CD4-positive, CD25-positive, alpha-beta regulatory T cell (primary cell): ENCODE results near the gene C1orf159. TPM values are rescaled to one million over a fixed set of nuclear protein-coding genes. Genes with fewer than 3 reads are reported as not detected.
A peak's percentile ranks its signal among the peaks of the same experiment; 100 is the strongest.
"Not testable (repeated sequence)": the region's sequence is repeated elsewhere in the genome, so short reads cannot be mapped to it uniquely, and the experiment has no call there.

ENCODE experiments used
- ATAC-seq, 2 donors: fragments of 150-1000 bp; cut with Tn5 transposase; one replicate each; pipeline ENCODE4 v1.10.0; 2021; ENCODE audit warnings: low read depth in 2 of 2, moderate number of reproducible peaks in 2 of 2, moderate library complexity in 1 of 2
- DNase-seq, 3 donors: peaks; one replicate each; pipeline versions ENCODE4 v3.0.0 to v3.0.0-alpha.2; 2012 to 2022; ENCODE audit warnings: mixed read lengths in 1 of 3
- H3K27ac ChIP-seq: one replicate; pipeline ENCODE4 v1.7.0; 2013; ENCODE audit warnings: mild to moderate bottlenecking, low read length; ENCODE audit not compliant: insufficient read depth, poor library complexity, severe bottlenecking
- H3K27me3 ChIP-seq: one replicate; pipeline ENCODE4 v1.7.0; 2013; ENCODE audit warnings: low read length; ENCODE audit not compliant: control insufficient read depth, insufficient read depth
- H3K36me3 ChIP-seq: one replicate; pipeline ENCODE4 v1.7.0; 2013; ENCODE audit warnings: mild to moderate bottlenecking, low read length, moderate library complexity; ENCODE audit not compliant: control insufficient read depth, insufficient read depth
- H3K4me1 ChIP-seq: 2 replicates; pipeline ENCODE4 v1.7.0; 2013; ENCODE audit warnings: mild to moderate bottlenecking, low read length; ENCODE audit not compliant: insufficient read depth, control insufficient read depth, poor library complexity, severe bottlenecking
- H3K4me3 ChIP-seq: one replicate; pipeline ENCODE4 v1.7.0; 2013; ENCODE audit warnings: low read depth, mild to moderate bottlenecking, low read length, moderate library complexity
- H3K9me3 ChIP-seq, 2 experiments: 1 replicate in 1 of 2; 2 replicates in 1 of 2; pipeline ENCODE4 v1.7.0; 2013; ENCODE audit warnings: low read length in 2 of 2, mild to moderate bottlenecking in 1 of 2, moderate library complexity in 1 of 2; ENCODE audit not compliant: control insufficient read depth in 2 of 2
- H3K27ac Mint-ChIP-seq, 3 donors: one replicate each; pipeline ENCODE4 v1.8.0; 2020 to 2022; ENCODE audit warnings: mild to moderate bottlenecking in 3 of 3, mixed read lengths in 3 of 3, moderate library complexity in 2 of 3
- H3K27me3 Mint-ChIP-seq: one replicate; pipeline ENCODE4 v1.8.0; 2022; ENCODE audit warnings: mild to moderate bottlenecking, mixed read lengths
- H3K36me3 Mint-ChIP-seq: one replicate; pipeline ENCODE4 v1.8.0; 2020; ENCODE audit warnings: mixed read lengths
- H3K4me1 Mint-ChIP-seq, 4 donors: one replicate each; pipeline ENCODE4 v1.8.0; 2020 to 2022; ENCODE audit warnings: mixed read lengths in 4 of 4, mild to moderate bottlenecking in 1 of 4
- H3K4me3 Mint-ChIP-seq, 4 donors: one replicate each; pipeline ENCODE4 v1.8.0; 2020 to 2022; ENCODE audit warnings: mild to moderate bottlenecking in 4 of 4, mixed read lengths in 4 of 4, moderate library complexity in 3 of 4
- H3K9me3 Mint-ChIP-seq, 7 donors: one replicate each; pipeline ENCODE4 v1.8.0; 2020 to 2022; ENCODE audit warnings: mixed read lengths in 7 of 7, mild to moderate bottlenecking in 3 of 7, moderate library complexity in 2 of 7
- polyA plus RNA-seq, 4 donors: library from polyadenylated mRNA; unstranded; fragments of 300-500 nt; fragmentation: Illumina TruSeq; gene quantifications; one replicate each; pipeline ENCODE4 v1.2.3, GENCODE V29; 2021
- total RNA-seq: library from RNA; stranded (reverse); gene quantifications from one replicate; pipeline ENCODE4 v1.2.3, GENCODE V29; 2022

C1orf159 gene
- total and polyA plus RNA-seq, 5 donors from 2014 or later: 3.0 to 20.0 (median 4.9) TPM

DNA sequence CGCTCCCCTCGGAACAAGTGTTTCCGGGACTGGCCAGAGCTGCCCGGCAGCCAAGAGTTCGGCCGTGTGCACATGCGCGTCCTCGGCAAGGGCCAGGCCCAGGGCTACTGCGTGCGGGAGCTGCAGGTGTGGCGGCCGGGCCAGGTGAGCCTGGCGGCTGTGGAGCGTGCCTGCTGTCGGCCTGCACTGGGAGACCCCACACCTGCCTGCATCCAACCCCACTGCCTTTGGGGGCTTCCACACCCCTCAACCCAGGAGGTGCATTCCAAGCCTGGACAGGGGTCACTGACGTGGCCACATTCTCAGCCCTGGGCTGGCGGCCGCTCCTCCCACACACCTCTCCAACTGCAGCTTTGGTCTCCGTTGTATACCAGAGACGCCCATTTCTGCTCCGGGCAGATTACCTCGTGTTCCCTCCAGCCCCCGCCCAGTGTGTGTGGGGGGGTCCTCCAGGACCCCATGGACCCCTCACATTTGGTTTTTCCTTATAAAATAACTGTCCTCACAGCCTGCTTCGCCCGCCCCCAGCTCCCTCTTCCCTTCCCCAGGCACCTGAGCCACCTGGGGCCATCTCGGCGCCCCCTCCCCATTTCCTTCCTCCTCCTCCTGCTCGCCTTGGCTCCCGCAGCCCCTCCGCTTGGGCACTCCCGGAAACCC is 47.9 kb downstream of the C1orf159 start:
- H3K4me3 ChIP-seq: no peak overlapping the region
- no peaks in the 10 kb centered on the region for H3K27me3 ChIP-seq
- H3K4me3 Mint-ChIP-seq: peak overlapping the region; percentile 7 to 87 (median 38)
- peak overlapping the region; percentile 88 for H3K27ac ChIP-seq
- H3K27ac Mint-ChIP-seq: peak overlapping the region in 1 of 3 donors; percentile 51
- H3K27me3 Mint-ChIP-seq: peaks cover 10% of the 10 kb centered on the region
- H3K9me3 ChIP-seq: no peaks in the 10 kb centered on the region
- ATAC-seq (no peak), DNase-seq (no peak)
- no peaks in the 10 kb centered on the region for H3K36me3 Mint-ChIP-seq
- H3K9me3 Mint-ChIP-seq: no peaks in the 10 kb centered on the region
- H3K4me1 ChIP-seq: peaks cover 31% of the 10 kb centered on the region
- peaks cover 0 to 14% (median 2%) of the 10 kb centered on the region in 4 donors for H3K4me1 Mint-ChIP-seq
- no peaks in the 10 kb centered on the region for H3K36me3 ChIP-seq

DNA sequence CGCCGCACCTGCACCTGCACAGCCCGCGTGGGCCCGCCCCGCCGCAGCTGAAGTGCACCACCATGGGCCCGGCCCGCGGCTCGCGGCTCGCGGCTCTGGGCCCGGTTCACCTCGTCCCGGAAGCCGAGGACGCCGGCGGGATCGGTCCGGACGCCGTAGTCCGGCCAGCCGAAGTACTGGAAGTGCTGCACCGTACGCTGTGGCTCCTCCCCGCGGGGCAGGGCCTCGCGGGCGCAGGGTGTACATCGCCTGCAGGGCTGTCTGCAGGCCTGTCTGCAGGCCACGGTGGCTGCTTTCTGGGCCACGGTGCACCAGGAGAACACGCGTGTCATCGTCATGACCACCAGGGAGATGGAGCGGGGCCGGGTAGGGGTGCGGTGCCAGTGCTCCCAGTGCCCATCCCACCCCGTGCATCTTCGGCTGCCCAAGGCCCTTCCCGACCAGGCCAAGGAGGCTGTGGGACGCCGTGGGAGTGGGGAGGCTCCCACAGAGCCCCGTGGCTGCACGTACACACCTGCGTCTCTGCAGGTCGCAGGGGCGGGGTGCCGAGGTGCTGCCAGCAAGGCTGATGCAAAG is 48.5 kb downstream of the C1orf159 start:
- Histone ChIP-seq H3K9me3 (no peaks in the 10 kb centered on the region), H3K27ac (no peak overlapping the region), H3K36me3 (no peaks in the 10 kb centered on the region), H3K4me3 (no peak overlapping the region), H3K27me3 (no peaks in the 10 kb centered on the region), H3K4me1 (peaks cover 31% of the 10 kb centered on the region)
- peaks cover 6% of the 10 kb centered on the region for H3K27me3 Mint-ChIP-seq
- peaks cover 0 to 14% (median 2%) of the 10 kb centered on the region in 4 donors for H3K4me1 Mint-ChIP-seq
- DNase-seq (no peak), ATAC-seq (no peak)
- no peak overlapping the region for H3K27ac Mint-ChIP-seq
- no peaks in the 10 kb centered on the region for H3K36me3 Mint-ChIP-seq
- peak overlapping the region in 1 of 4 donors; percentile 57 for H3K4me3 Mint-ChIP-seq
- H3K9me3 Mint-ChIP-seq: no peaks in the 10 kb centered on the region

DNA sequence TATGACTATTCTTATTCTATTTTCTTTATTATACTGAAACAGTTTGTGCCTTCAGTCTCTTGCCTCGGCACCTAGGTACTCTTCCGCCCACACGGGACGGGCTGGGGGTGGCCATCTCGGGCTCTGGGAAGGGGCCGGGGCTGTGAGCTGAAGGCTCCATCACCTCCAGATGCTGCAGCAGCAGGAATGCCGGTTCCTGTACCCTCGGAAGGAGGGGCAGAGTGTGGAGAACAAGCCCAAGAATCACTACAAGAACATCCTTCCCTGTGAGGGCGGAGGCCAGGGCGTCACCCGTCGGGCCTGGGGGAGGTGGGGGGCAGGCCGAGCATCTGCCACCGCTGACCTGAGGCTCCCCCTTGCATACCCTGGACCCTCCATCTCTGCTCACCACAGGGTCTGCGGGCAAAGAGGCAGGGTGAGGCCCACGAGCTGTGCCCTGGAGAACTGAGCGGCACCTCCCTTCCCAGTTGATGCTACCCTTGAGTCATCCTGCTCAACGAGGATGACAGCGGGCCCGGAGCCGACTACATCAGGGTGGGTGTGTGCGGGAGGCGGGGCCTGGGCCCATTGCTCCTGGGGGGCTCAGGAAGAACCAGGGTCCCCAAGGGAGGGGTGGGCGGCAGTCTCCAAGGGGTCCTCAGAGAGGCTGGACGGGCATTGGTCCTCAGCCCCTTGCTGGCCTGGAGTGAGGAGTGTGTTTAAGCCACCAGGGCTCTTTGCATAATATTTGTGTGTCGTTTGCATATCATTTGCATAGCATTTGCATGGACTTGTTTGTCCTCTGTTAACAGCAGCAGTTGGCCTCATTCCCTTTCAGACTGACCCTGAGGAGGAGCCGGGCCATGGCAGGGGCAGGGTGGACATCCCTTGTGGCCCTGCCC is 49.2 kb downstream of the C1orf159 start:
- no peak for DNase-seq

DNA sequence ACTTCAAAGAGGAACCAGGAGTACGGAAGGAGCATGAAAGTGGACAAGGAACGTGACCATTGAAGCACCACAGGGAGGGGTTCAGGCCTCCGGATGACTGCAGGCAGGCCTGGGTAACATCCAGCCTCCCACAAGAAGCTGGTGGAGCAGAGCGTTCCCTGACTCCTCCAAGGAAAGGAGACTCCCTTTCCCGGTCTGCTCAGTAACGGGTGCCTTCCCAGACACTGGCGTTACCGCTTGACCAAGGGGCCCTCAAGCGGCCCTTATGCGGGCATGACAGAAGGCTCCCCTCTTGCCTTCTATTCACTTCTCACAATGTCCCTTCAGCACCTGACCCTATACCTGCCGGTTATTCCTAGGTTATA is 50.0 kb downstream of the C1orf159 start:
- not testable (repeated sequence) for ATAC-seq, H3K27ac ChIP-seq, H3K4me3 ChIP-seq, H3K9me3 ChIP-seq, H3K36me3 ChIP-seq, H3K36me3 Mint-ChIP-seq, H3K9me3 Mint-ChIP-seq, H3K27me3 ChIP-seq, DNase-seq
- H3K4me1 ChIP-seq: peaks cover 34% of the 10 kb centered on the region
- Mint-ChIP-seq H3K4me1 (peaks cover 0 to 14% (median 2%) of the 10 kb centered on the region in 4 donors), H3K27ac (peak overlapping the region in 2 of 3 donors; percentile 18 to 82), H3K4me3 (peak overlapping the region in 1 of 4 donors; percentile 6), H3K27me3 (peaks cover 11% of the 10 kb centered on the region)

More for the DNA sequence above, 49.2 kb downstream of the C1orf159 start:
- Histone ChIP-seq H3K36me3 (no peaks in the 10 kb centered on the region), H3K27me3 (no peaks in the 10 kb centered on the region), H3K9me3 (no peaks in the 10 kb centered on the region), H3K27ac (no peak overlapping the region), H3K4me3 (no peak overlapping the region), H3K4me1 (peaks cover 34% of the 10 kb centered on the region)
- Mint-ChIP-seq H3K27me3 (peaks cover 7% of the 10 kb centered on the region), H3K4me1 (peaks cover 0 to 14% (median 2%) of the 10 kb centered on the region in 4 donors), H3K4me3 (peak overlapping the region in 2 of 4 donors; percentile 53 to 57), H3K27ac (no peak overlapping the region), H3K36me3 (no peaks in the 10 kb centered on the region), H3K9me3 (no peaks in the 10 kb centered on the region)
- no peak for ATAC-seq

DNA sequence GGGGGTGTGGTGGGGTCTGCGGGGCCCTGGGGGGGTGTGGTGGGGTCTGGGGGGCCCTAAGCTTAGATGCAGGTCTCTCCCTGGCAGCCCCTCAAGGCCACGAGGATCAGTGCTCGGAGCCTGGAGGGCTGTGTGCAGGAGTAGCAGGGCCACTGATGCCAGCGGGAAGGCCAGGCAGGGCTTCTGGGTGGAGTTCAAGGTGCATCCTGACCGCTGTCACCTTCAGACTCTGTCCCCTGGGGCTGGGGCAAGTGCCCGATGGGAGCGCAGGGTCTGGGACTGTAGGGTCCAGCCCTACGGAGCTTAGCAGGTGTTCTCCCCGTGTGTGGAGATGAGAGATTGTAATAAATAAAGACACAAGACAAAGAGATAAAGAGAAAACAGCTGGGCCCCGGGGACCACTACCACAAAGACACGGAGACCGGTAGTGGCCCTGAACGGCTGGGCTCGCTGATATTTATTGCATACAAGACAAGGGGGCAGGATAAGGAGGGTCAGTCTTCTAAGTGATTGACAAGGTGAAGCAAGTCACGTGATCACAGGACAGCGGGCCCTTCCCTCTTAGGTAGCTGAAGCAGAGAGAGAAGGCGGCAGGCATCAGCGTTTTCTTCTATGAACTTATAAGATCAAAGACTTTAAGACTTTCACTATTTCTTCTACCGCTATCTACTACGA is 50.5 kb downstream of the C1orf159 start:
- Mint-ChIP-seq H3K4me3 (peak overlapping the region in 3 of 4 donors; percentile 0 to 24 (median 6)), H3K9me3 (no peaks in the 10 kb centered on the region), H3K27me3 (peaks cover 11% of the 10 kb centered on the region), H3K4me1 (peaks cover 0 to 14% (median 2%) of the 10 kb centered on the region in 4 donors), H3K36me3 (no peaks in the 10 kb centered on the region), H3K27ac (peak overlapping the region in 2 of 3 donors; percentile 18 to 82)
- no peak for ATAC-seq
- peaks cover 34% of the 10 kb centered on the region for H3K4me1 ChIP-seq
- H3K36me3 ChIP-seq: no peaks in the 10 kb centered on the region
- DNase-seq: peak in 1 of 3 donors; percentile 42
- no peak overlapping the region for H3K27ac ChIP-seq
- H3K9me3 ChIP-seq: no peaks in the 10 kb centered on the region
- H3K4me3 ChIP-seq: no peak overlapping the region
- H3K27me3 ChIP-seq: no peaks in the 10 kb centered on the region

DNA sequence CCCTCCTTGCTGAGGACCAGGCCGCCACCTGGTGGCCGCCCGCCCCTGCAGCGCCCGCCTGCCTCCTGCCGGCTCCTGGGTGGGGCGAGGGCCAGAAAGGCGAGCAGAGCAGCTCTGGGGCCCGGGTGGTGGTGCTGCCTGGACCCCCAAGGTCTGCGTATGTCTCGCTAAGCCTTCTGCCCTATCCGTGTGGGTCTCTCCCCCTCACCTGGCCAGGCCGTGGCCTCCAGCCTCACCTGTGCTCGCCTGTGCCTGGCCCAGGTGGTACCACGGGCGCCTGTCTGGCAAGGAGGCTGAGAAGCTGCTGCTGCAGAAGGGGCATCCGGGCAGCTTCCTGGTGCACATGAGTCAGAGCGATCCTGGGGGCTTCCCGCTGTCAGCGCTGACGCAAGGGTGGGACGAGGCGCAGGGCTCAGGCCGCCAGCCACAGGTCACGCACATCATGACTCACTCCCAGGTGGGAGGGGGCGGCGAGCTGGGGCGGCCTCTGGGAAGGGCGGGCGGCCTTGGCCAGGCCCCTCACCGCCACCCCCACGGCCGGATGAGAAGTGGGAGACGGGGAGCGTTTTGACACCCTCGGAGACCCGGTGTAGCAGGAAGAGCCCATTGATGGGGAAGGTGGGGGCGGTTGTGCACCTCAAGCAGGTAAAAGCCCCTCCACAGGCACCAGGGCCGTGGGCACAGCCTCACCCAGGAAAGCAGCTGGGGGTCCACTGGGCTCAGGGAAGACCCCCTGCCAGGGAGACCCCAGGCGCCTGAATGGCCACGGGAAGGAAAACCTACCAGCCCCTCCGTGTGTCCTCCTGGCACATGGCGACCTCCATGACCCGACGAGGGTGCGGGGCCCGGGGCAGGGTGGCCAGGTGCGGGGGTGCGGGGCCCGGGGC is 51.7 kb downstream of the C1orf159 start:
- Mint-ChIP-seq H3K27me3 (peaks cover 16% of the 10 kb centered on the region), H3K4me1 (peaks cover 0 to 17% (median 2%) of the 10 kb centered on the region in 4 donors), H3K9me3 (no peaks in the 10 kb centered on the region), H3K4me3 (peak overlapping the region in 1 of 4 donors; percentile 15), H3K36me3 (no peaks in the 10 kb centered on the region), H3K27ac (peak overlapping the region in 1 of 3 donors; percentile 63)
- Histone ChIP-seq H3K4me1 (peaks cover 38% of the 10 kb centered on the region), H3K9me3 (no peaks in the 10 kb centered on the region), H3K4me3 (no peak overlapping the region), H3K27me3 (no peaks in the 10 kb centered on the region), H3K27ac (no peak overlapping the region), H3K36me3 (no peaks in the 10 kb centered on the region)
- peak; percentile 62 to 65 for ATAC-seq
- peak; percentile 74 to 76 (median 76) for DNase-seq
